Peyer's patch (tissue), 4 donors: ENCODE data around the gene KRT23. TPM values are rescaled to one million over a fixed set of nuclear protein-coding genes. Genes with fewer than 3 reads are reported as not detected.

Experiments
- DNase-seq, 3 donors: peaks; one replicate each; pipeline ENCODE4 v3.0.0-alpha.2; 2017 to 2019
- H3K27ac ChIP-seq, 4 donors: fragments of 200-600 bp; sonication (generic); one replicate each; pipeline ENCODE4 v1.5.1; 2016 to 2019
- H3K27me3 ChIP-seq, 2 donors: fragments of 200-600 bp; sonication (generic); one replicate each; pipeline ENCODE4 v1.5.1; 2019
- H3K36me3 ChIP-seq, 3 donors: fragments of 200-600 bp; sonication (generic); one replicate each; pipeline ENCODE4 v1.5.1; 2016 to 2019
- H3K4me1 ChIP-seq, 4 donors: fragments of 200-600 bp; sonication (generic); one replicate each; pipeline ENCODE4 v1.5.1; 2016 to 2019
- H3K4me3 ChIP-seq, 4 donors: fragments of 200-600 bp; sonication (generic); 1 replicate in 3 of 4; 2 replicates in 1 of 4; pipeline ENCODE4 v1.5.1; 2016 to 2019; ENCODE audit warnings: mild to moderate bottlenecking in 1 of 4
- H3K9me3 ChIP-seq, 4 donors: fragments of 200-600 bp; sonication (generic); one replicate each; pipeline ENCODE4 v1.5.1; 2016 to 2019; ENCODE audit warnings: mild to moderate bottlenecking in 1 of 4
- CTCF ChIP-seq, 6 experiments: fragments of 450-650 bp in 4 of 6; fragments of 200-600 bp in 2 of 6; sonication (generic) in 1 of 6; IDR thresholded peaks; one replicate each; pipeline ENCODE4 v1.5.1; 2017 to 2019; ENCODE audit warnings: antibody characterized with exemption in 6 of 6, mild to moderate bottlenecking in 3 of 6, moderate library complexity in 1 of 6
- POLR2A ChIP-seq, 2 donors: fragments of 450-650 bp; IDR thresholded peaks; one replicate each; pipeline ENCODE4 v1.5.1; 2017; ENCODE audit warnings: antibody characterized with exemption in 2 of 2, mild to moderate bottlenecking in 2 of 2, moderate library complexity in 2 of 2
- total RNA-seq, 4 donors: library from RNA; depleted of rRNA; stranded (reverse); fragments of >200 nt; gene quantifications; one replicate each; pipeline ENCODE4 v1.1.0, GENCODE V29; 2016

KRT23 gene
- total RNA-seq, 4 donors from 2014 or later: 1.1 to 2.5 TPM; not detected in 2

- Histone ChIP-seq H3K36me3 (no peaks in the 10 kb centered on the region), H3K4me1 (peaks cover 0 to 8% (median 0%) of the 10 kb centered on the region in 4 donors), H3K4me3 (no peak overlapping the region), H3K9me3 (no peaks in the 10 kb centered on the region), H3K27me3 (no peaks in the 10 kb centered on the region), H3K27ac (no peak overlapping the region)
- TF ChIP-seq POLR2A (IDR thresholded peaks at IDR 0.05) (no peak), CTCF (IDR thresholded peaks at IDR 0.05) (no peak)
- no peak for DNase-seq
Observed at GRCh38 chr17:40950176-40950575, 12.7 kb upstream of the KRT23 start.

GRCh38 chr17:40949418-40949817 is 12.0 kb upstream of the KRT23 start:
- H3K4me3 ChIP-seq: no peak overlapping the region
- no peaks in the 10 kb centered on the region for H3K9me3 ChIP-seq
- DNase-seq: no peak
- TF ChIP-seq CTCF (IDR thresholded peaks at IDR 0.05): no peak
- TF ChIP-seq POLR2A (IDR thresholded peaks at IDR 0.05): no peak
- H3K27me3 ChIP-seq: no peaks in the 10 kb centered on the region
- H3K27ac ChIP-seq: no peak overlapping the region
- H3K4me1 ChIP-seq: peaks cover 0 to 8% (median 0%) of the 10 kb centered on the region in 4 donors
- no peaks in the 10 kb centered on the region for H3K36me3 ChIP-seq

- Histone ChIP-seq H3K9me3 (no peaks in the 10 kb centered on the region), H3K4me3 (no peak overlapping the region), H3K27ac (no peak overlapping the region), H3K36me3 (no peaks in the 10 kb centered on the region), H3K4me1 (peaks cover 0 to 8% (median 0%) of the 10 kb centered on the region in 4 donors), H3K27me3 (no peaks in the 10 kb centered on the region)
- DNase-seq: no peak
- TF ChIP-seq CTCF (IDR thresholded peaks at IDR 0.05) (no peak), POLR2A (IDR thresholded peaks at IDR 0.05) (no peak)
Observed at GRCh38 chr17:40947929-40948328, 10.5 kb upstream of the KRT23 start.

- no peaks in the 10 kb centered on the region for H3K27me3 ChIP-seq
- no peak for TF ChIP-seq CTCF (IDR thresholded peaks at IDR 0.05)
- no peak for TF ChIP-seq POLR2A (IDR thresholded peaks at IDR 0.05)
- no peak for DNase-seq
- H3K4me1 ChIP-seq: peaks cover 0 to 8% (median 0%) of the 10 kb centered on the region in 4 donors
- no peak overlapping the region for H3K4me3 ChIP-seq
- no peak overlapping the region for H3K27ac ChIP-seq
- H3K9me3 ChIP-seq: no peaks in the 10 kb centered on the region
- H3K36me3 ChIP-seq: no peaks in the 10 kb centered on the region
Observed at GRCh38 chr17:40945414-40945813, 8.0 kb upstream of the KRT23 start.

DNA sequence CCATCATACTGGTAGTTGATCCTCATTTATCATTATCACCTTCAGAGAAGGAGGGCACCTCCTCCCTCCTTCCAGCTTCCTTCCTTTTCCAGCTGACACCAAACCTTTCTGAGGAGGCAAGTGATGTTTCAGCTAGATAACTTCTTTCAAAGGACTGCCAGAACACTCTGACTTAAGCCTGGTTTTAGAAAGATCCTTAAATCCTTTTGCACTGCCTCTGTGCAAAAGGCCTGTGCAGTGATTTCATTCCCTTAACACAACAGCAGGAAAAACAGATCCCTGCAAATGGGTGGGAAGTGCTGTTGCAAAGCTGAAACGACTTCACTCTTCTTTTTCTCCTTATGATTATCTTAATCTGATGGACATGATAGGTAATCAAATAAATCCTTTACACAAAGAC is 7.1 kb upstream of the KRT23 start:
- H3K4me1 ChIP-seq: peaks cover 0 to 6% (median 0%) of the 10 kb centered on the region in 4 donors
- no peak for DNase-seq
- no peak for TF ChIP-seq POLR2A (IDR thresholded peaks at IDR 0.05)
- no peak for TF ChIP-seq CTCF (IDR thresholded peaks at IDR 0.05)
- H3K27me3 ChIP-seq: no peaks in the 10 kb centered on the region
- H3K36me3 ChIP-seq: no peaks in the 10 kb centered on the region
- no peak overlapping the region for H3K27ac ChIP-seq
- H3K9me3 ChIP-seq: no peaks in the 10 kb centered on the region
- H3K4me3 ChIP-seq: no peak overlapping the region

DNA sequence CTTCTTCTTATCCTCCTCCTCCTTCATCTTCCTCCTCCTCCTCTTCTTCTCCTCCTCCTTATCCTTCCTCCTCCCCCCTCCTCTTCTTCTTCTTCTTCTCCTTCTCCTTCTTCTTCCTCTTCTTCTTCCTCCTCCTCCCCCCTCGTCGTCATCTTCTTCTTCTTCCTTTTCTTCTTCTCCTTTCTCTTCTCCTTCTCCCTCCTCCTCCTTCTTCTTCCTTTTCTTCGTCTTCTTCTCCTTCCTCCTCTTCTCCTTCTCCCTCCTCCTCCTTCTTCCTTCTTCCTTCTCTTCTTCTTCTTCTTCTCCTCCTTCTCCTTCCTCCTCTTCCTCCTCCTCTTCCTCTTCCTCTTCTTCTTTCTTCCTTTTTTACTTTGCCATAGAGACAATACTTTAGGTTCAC is 5.1 kb upstream of the KRT23 start:
- Histone ChIP-seq H3K4me1 (no peaks in the 10 kb centered on the region), H3K27me3 (no peaks in the 10 kb centered on the region), H3K27ac (no peak overlapping the region), H3K4me3 (no peak overlapping the region), H3K36me3 (no peaks in the 10 kb centered on the region), H3K9me3 (no peaks in the 10 kb centered on the region)
- no peak for DNase-seq
- TF ChIP-seq CTCF (IDR thresholded peaks at IDR 0.05) (no peak), POLR2A (IDR thresholded peaks at IDR 0.05) (no peak)
